Spleen (tissue), 11 donors: ENCODE data around the gene MAN1C1. TPM values are rescaled to one million over a fixed set of nuclear protein-coding genes. Genes with fewer than 3 reads are reported as not detected.

Source experiments
- DNase-seq: peaks from one replicate; pipeline ENCODE4 v3.0.0-alpha.2; 2020
- H3K27ac ChIP-seq, 8 donors: fragments of 200-600 bp; sonication (generic) in 7 of 8; 1 replicate in 4 of 8; 2 replicates in 4 of 8; pipeline versions ENCODE4 v1.5.0 to v1.8.0; 2016 to 2021; ENCODE audit warnings: inconsistent platforms in 4 of 8, mild to moderate bottlenecking in 4 of 8, moderate library complexity in 1 of 8
- H3K27me3 ChIP-seq, 7 donors: fragments of 200-600 bp; sonication (generic) in 6 of 7; replicated peaks in 1 of 7; 1 replicate in 4 of 7; 2 replicates in 3 of 7; pipeline versions ENCODE4 v1.5.0 to v1.8.0; 2016 to 2021; ENCODE audit warnings: inconsistent platforms in 3 of 7, mild to moderate bottlenecking in 1 of 7
- H3K36me3 ChIP-seq, 6 donors: fragments of 200-600 bp; sonication (generic) in 5 of 6; 1 replicate in 4 of 6; 2 replicates in 2 of 6; pipeline versions ENCODE4 v1.5.0 to v1.8.0; 2016 to 2021; ENCODE audit warnings: inconsistent platforms in 2 of 6
- H3K4me1 ChIP-seq, 6 donors: fragments of 200-600 bp; sonication (generic) in 5 of 6; 1 replicate in 3 of 6; 2 replicates in 3 of 6; pipeline versions ENCODE4 v1.5.0 to v1.8.0; 2016 to 2021; ENCODE audit warnings: inconsistent platforms in 3 of 6
- H3K4me3 ChIP-seq, 8 donors: fragments of 200-600 bp; sonication (generic) in 7 of 8; 1 replicate in 4 of 8; 2 replicates in 4 of 8; pipeline versions ENCODE4 v1.5.0 to v1.8.0; 2016 to 2021; ENCODE audit warnings: inconsistent platforms in 4 of 8, mild to moderate bottlenecking in 4 of 8, moderate library complexity in 2 of 8
- H3K9me3 ChIP-seq, 8 donors: fragments of 200-600 bp; sonication (generic) in 7 of 8; 1 replicate in 4 of 8; 2 replicates in 4 of 8; pipeline versions ENCODE4 v1.5.0 to v1.8.0; 2016 to 2021; ENCODE audit warnings: inconsistent platforms in 4 of 8
- CTCF ChIP-seq, 11 experiments: fragments of 200-600 bp in 7 of 11; fragments of 450-650 bp in 4 of 11; sonication (generic) in 4 of 11; IDR thresholded peaks in 8 of 11; conservative IDR thresholded peaks in 3 of 11; 1 replicate in 7 of 11; 2 replicates in 4 of 11; pipeline versions ENCODE4 v1.4.0 to v1.8.0; 2016 to 2021; ENCODE audit warnings: antibody characterized with exemption in 11 of 11, inconsistent platforms in 4 of 11, mild to moderate bottlenecking in 1 of 11
- POLR2A ChIP-seq, 3 donors: fragments of 450-650 bp; IDR thresholded peaks; one replicate each; pipeline ENCODE4 v1.5.1; 2017; ENCODE audit warnings: antibody characterized with exemption in 3 of 3, mild to moderate bottlenecking in 1 of 3
- POLR2AphosphoS5 ChIP-seq, 3 donors: sonication (generic); formaldehyde crosslinking; IDR thresholded peaks; one replicate each; pipeline ENCODE4 v1.5.1; 2017; ENCODE audit warnings: antibody characterized with exemption in 3 of 3
- WGBS, 5 donors: extraction: QIAGEN DNeasy Blood & Tissue Kit in 3 of 5; methylation state at CpG; one replicate each; pipeline versions ENCODE4 v1.1.5 to v1.1.7; 2013 to 2018; 5-methylcytosine and 5-hydroxymethylcytosine counted together
- intact Hi-C: fragments of 100-400 bp; cut with DNase I; formaldehyde crosslinking; loops from one replicate; pipeline ENCODE4 v1.15.0; 2023; ENCODE audit warnings: low total_unique reads
- polyA plus RNA-seq, 3 donors: library from polyadenylated mRNA; stranded (reverse); fragments of 200-250 nt; gene quantifications; one replicate each; pipeline ENCODE4 v1.2.1, GENCODE V29; 2013
- total RNA-seq, 7 donors: library from RNA; depleted of rRNA in 3 of 7; stranded (reverse); fragments of >200 nt in 3 of 7; fragmentation: NEBNext Ultra II Directional in 4 of 7; extraction: Animal tissue kit (Norgen Biotek cat#: 25700) in 4 of 7; gene quantifications; one replicate each; pipeline versions ENCODE4 v1.1.0 to v1.2.1, GENCODE V29; 2016 to 2021
- donor health status: healthy with polysubstance abuse.
- donor health status: DM: no; HTN: no; CAD: no; lungs with moderate emphysema.
- donor health status: DM: no; HTN: no; CAD: no.
- donor health status: Bipolar disorder and iron deficiency.
- donor health status: healthy.
- donor health status: DM: no; HTN: no; CAD: no.
- donor health status: DM: yes; HTN: yes; CAD: no.

Gene MAN1C1
- total and polyA plus RNA-seq, 10 donors: 4.6 to 54.3 (median 41.1) TPM

- peaks cover 0 to 30% (median 5%) of the 10 kb centered on the region in 6 donors for H3K36me3 ChIP-seq
- H3K27ac ChIP-seq: peak overlapping the region in 5 of 8 donors; percentile 4 to 44 (median 32)
- peaks cover 1 to 31% (median 14%) of the 10 kb centered on the region in 6 donors for H3K4me1 ChIP-seq
Observed at GRCh38 chr1:25765136-25765922, 148.7 kb downstream of the MAN1C1 start.

GRCh38 chr1:25765923-25766589 lies 149.5 kb downstream of the MAN1C1 start:
- Histone ChIP-seq H3K27me3 (no peaks in the 10 kb centered on the region), H3K4me1 (peaks cover 8 to 38% (median 15%) of the 10 kb centered on the region in 6 donors), H3K36me3 (peaks cover 0 to 30% (median 5%) of the 10 kb centered on the region in 6 donors), H3K9me3 (no peaks in the 10 kb centered on the region), H3K4me3 (no peak overlapping the region), H3K27ac (peak overlapping the region in 5 of 8 donors; percentile 4 to 44 (median 32))
- intact Hi-C loops: no loop called here
- no peak for DNase-seq
- WGBS, 5 donors: 43 to 47% (median 47%) methylated on average over 11 to 13 of the region's 13 CpGs
- no peak for TF ChIP-seq POLR2AphosphoS5 (IDR thresholded peaks at IDR 0.05)
- no peak for TF ChIP-seq POLR2A (IDR thresholded peaks at IDR 0.05)
- no peak for TF ChIP-seq CTCF (IDR thresholded peaks at IDR 0.05 in 8 of 11, conservative IDR thresholded peaks at IDR 0.05 in 3 of 11)

More at GRCh38 chr1:25765136-25765922, 148.7 kb downstream of the MAN1C1 start:
- Histone ChIP-seq H3K9me3 (no peaks in the 10 kb centered on the region), H3K4me3 (no peak overlapping the region), H3K27me3 (no peaks in the 10 kb centered on the region)
- intact Hi-C loops: no loop called here
- 30 to 46% (median 41%) methylated on average over 8 of the region's 8 CpGs for WGBS, 5 donors
- no peak for TF ChIP-seq POLR2A (IDR thresholded peaks at IDR 0.05)
- TF ChIP-seq CTCF (IDR thresholded peaks at IDR 0.05 in 8 of 11, conservative IDR thresholded peaks at IDR 0.05 in 3 of 11): no peak
- no peak for TF ChIP-seq POLR2AphosphoS5 (IDR thresholded peaks at IDR 0.05)
- DNase-seq: no peak

GRCh38 chr1:25766721-25767436 lies 150.3 kb downstream of the MAN1C1 start:
- no peak for DNase-seq
- no peaks in the 10 kb centered on the region for H3K9me3 ChIP-seq
- H3K4me3 ChIP-seq: no peak overlapping the region
- H3K4me1 ChIP-seq: peaks cover 17 to 47% (median 23%) of the 10 kb centered on the region in 6 donors
- 84 to 90% (median 89%) methylated on average over 10 to 13 of the region's 13 CpGs for WGBS, 5 donors
- intact Hi-C loops: no loop called here
- TF ChIP-seq POLR2A (IDR thresholded peaks at IDR 0.05) (no peak), CTCF (IDR thresholded peaks at IDR 0.05 in 8 of 11, conservative IDR thresholded peaks at IDR 0.05 in 3 of 11) (no peak), POLR2AphosphoS5 (IDR thresholded peaks at IDR 0.05) (no peak)
- no peaks in the 10 kb centered on the region for H3K27me3 ChIP-seq
- H3K36me3 ChIP-seq: peaks cover 0 to 36% (median 5%) of the 10 kb centered on the region in 6 donors
- no peak overlapping the region for H3K27ac ChIP-seq
